Adrenal gland (tissue), 5 donors: ENCODE results near the gene ANKRD24.
"Not testable (repeated sequence)": the region's sequence is repeated elsewhere in the genome, so short reads cannot be mapped to it uniquely, and the experiment has no call there.

Experiments
- CTCF ChIP-seq, 6 experiments: fragments of 450-650 bp in 4 of 6; fragments of 200-600 bp in 2 of 6; sonication (generic) in 1 of 6; IDR thresholded peaks; 1 replicate in 5 of 6; 2 replicates in 1 of 6; pipeline versions ENCODE4 v1.5.1 to v1.8.0; 2016 to 2021; ENCODE audit warnings: antibody characterized with exemption in 6 of 6, mild to moderate bottlenecking in 2 of 6, moderate library complexity in 1 of 6
- POLR2A ChIP-seq, 2 donors: fragments of 450-650 bp; IDR thresholded peaks; one replicate each; pipeline ENCODE4 v1.6.1; 2017; ENCODE audit warnings: antibody characterized with exemption in 2 of 2, mild to moderate bottlenecking in 2 of 2, moderate library complexity in 1 of 2
- donor health status: DM: no; HTN: no; CAD: no.

GRCh38 chr19:4135386-4135785 lies 47.1 kb upstream of the ANKRD24 start:
- TF ChIP-seq CTCF, POLR2A (IDR thresholded peaks at IDR 0.05): not testable (repeated sequence)
